GM23338 (cell line): Measurements from ENCODE around the gene KIRREL3. TPM values are rescaled to one million over a fixed set of nuclear protein-coding genes. Genes with fewer than 3 reads are reported as not detected.

Experiments used
- CREB1 ChIP-seq: fragments of 250-450 bp; sonication (Bioruptor Pico); IDR thresholded peaks from 2 replicates; pipeline ENCODE4 v1.5.0; 2020; ENCODE audit warnings: low read depth, mild to moderate bottlenecking, moderate library complexity
- EZH2 ChIP-seq: fragments of 200-600 bp; sonication (generic); IDR thresholded peaks from one replicate; pipeline ENCODE4 v1.8.0; 2017; ENCODE audit warnings: antibody characterized with exemption, mild to moderate bottlenecking, low read depth; ENCODE audit not compliant: unreplicated experiment
- NANOG ChIP-seq: IDR thresholded peaks from 2 replicates; pipeline ENCODE4 v1.6.1; 2016; ENCODE audit warnings: antibody characterized with exemption, borderline replicate concordance
- ZNF331 ChIP-seq: fragments of 250-450 bp; sonication (Bioruptor Pico); IDR thresholded peaks from 2 replicates; pipeline ENCODE4 v1.5.0; 2020; ENCODE audit warnings: low read depth, mild to moderate bottlenecking, moderate library complexity
- ZNF462 ChIP-seq: fragments of 250-450 bp; sonication (Bioruptor Pico); IDR thresholded peaks from 2 replicates; pipeline ENCODE4 v1.5.0; 2020; ENCODE audit warnings: mild to moderate bottlenecking, moderate library complexity
- polyA plus RNA-seq: library from polyadenylated mRNA; unstranded; fragments of >200 nt; fragmentation: Nextera tagmentation; extraction: Ambion mirVana; gene quantifications from 2 replicates; pipeline ENCODE4 v1.2.1, GENCODE V29; 2016
- total RNA-seq: library from RNA; depleted of rRNA; stranded (reverse); fragments of >200 nt; shearing (Covaris generic); gene quantifications from 2 replicates; pipeline ENCODE4 v1.2.3, GENCODE V29; 2014
- TF ChIP-seq, protein P1 (sequence below): IDR thresholded peaks from one replicate; pipeline ENCODE4 v1.6.1; 2018; ENCODE audit warnings: antibody characterized with exemption; ENCODE audit not compliant: unreplicated experiment
- TF ChIP-seq, protein P2 (sequence below), 2 experiments: fragments of 200-600 bp in 1 of 2; sonication (generic) in 1 of 2; conservative IDR thresholded peaks; 2 replicates each; pipeline versions ENCODE4 v1.5.1 to v1.6.1; 2016 to 2017; ENCODE audit warnings: antibody characterized with exemption in 2 of 2, low read depth in 2 of 2, mild to moderate bottlenecking in 2 of 2, moderate library complexity in 1 of 2
- TF ChIP-seq, protein P3 (sequence below): IDR thresholded peaks from 2 replicates; pipeline ENCODE4 v1.6.1; 2016; ENCODE audit warnings: antibody characterized with exemption

The KIRREL3 gene
- total and polyA plus RNA-seq, 2 experiments from 2014 or later = 0.13 to 1.5 TPM

GRCh38 chr11:126444072-126444471 lies 556.5 kb downstream of the KIRREL3 start (continued):
- TF ChIP-seq ZNF462 (CRISPR knock-in tag) = no peak
- TF ChIP-seq, protein P1, sequence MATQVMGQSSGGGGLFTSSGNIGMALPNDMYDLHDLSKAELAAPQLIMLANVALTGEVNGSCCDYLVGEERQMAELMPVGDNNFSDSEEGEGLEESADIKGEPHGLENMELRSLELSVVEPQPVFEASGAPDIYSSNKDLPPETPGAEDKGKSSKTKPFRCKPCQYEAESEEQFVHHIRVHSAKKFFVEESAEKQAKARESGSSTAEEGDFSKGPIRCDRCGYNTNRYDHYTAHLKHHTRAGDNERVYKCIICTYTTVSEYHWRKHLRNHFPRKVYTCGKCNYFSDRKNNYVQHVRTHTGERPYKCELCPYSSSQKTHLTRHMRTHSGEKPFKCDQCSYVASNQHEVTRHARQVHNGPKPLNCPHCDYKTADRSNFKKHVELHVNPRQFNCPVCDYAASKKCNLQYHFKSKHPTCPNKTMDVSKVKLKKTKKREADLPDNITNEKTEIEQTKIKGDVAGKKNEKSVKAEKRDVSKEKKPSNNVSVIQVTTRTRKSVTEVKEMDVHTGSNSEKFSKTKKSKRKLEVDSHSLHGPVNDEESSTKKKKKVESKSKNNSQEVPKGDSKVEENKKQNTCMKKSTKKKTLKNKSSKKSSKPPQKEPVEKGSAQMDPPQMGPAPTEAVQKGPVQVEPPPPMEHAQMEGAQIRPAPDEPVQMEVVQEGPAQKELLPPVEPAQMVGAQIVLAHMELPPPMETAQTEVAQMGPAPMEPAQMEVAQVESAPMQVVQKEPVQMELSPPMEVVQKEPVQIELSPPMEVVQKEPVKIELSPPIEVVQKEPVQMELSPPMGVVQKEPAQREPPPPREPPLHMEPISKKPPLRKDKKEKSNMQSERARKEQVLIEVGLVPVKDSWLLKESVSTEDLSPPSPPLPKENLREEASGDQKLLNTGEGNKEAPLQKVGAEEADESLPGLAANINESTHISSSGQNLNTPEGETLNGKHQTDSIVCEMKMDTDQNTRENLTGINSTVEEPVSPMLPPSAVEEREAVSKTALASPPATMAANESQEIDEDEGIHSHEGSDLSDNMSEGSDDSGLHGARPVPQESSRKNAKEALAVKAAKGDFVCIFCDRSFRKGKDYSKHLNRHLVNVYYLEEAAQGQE = no peak
- no peak for TF ChIP-seq ZNF331 (CRISPR knock-in tag)
- no peak for TF ChIP-seq NANOG
- TF ChIP-seq EZH2 = no peak
- TF ChIP-seq, protein P2, sequence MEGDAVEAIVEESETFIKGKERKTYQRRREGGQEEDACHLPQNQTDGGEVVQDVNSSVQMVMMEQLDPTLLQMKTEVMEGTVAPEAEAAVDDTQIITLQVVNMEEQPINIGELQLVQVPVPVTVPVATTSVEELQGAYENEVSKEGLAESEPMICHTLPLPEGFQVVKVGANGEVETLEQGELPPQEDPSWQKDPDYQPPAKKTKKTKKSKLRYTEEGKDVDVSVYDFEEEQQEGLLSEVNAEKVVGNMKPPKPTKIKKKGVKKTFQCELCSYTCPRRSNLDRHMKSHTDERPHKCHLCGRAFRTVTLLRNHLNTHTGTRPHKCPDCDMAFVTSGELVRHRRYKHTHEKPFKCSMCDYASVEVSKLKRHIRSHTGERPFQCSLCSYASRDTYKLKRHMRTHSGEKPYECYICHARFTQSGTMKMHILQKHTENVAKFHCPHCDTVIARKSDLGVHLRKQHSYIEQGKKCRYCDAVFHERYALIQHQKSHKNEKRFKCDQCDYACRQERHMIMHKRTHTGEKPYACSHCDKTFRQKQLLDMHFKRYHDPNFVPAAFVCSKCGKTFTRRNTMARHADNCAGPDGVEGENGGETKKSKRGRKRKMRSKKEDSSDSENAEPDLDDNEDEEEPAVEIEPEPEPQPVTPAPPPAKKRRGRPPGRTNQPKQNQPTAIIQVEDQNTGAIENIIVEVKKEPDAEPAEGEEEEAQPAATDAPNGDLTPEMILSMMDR (conservative IDR thresholded peaks at IDR 0.05; ENCODE audit: low read depth in 2 of 2) = no peak
- TF ChIP-seq CREB1 = no peak
- TF ChIP-seq, protein P3, sequence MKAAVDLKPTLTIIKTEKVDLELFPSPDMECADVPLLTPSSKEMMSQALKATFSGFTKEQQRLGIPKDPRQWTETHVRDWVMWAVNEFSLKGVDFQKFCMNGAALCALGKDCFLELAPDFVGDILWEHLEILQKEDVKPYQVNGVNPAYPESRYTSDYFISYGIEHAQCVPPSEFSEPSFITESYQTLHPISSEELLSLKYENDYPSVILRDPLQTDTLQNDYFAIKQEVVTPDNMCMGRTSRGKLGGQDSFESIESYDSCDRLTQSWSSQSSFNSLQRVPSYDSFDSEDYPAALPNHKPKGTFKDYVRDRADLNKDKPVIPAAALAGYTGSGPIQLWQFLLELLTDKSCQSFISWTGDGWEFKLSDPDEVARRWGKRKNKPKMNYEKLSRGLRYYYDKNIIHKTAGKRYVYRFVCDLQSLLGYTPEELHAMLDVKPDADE = no peak
